GF-D8 (cell line): ENCODE data around the gene ATCAY.

Experiments
- DNase-seq: peaks from one replicate; lab custom pipeline; 2025; lab: John Stamatoyannopoulos, UW

The ATCAY gene

GRCh38 chr19:3880471-3881271, at the start of gene ATCAY:
TSS of gene ATCAY (plus strand) at chr19:3880685. CDS start at chr19:3885768, 5,083 bp downstream.
- DNase-seq: no peak

- DNase-seq: no peak
Observed at GRCh38 chr19:3831601-3832000, 48.9 kb upstream of the ATCAY start.

GRCh38 chr19:3832001-3832400, 48.5 kb upstream of the ATCAY start:
- DNase-seq: no peak

- no peak for DNase-seq
Observed at GRCh38 chr19:3833578-3834348, 46.7 kb upstream of the ATCAY start.

- no peak for DNase-seq
Observed at GRCh38 chr19:3834349-3835054, 46.0 kb upstream of the ATCAY start.

- no peak for DNase-seq
Observed at GRCh38 chr19:3835055-3835435, 45.4 kb upstream of the ATCAY start.

- DNase-seq: no peak
Observed at GRCh38 chr19:3836887-3837286, 43.6 kb upstream of the ATCAY start.

GRCh38 chr19:3837332-3837731, 43.2 kb upstream of the ATCAY start:
- no peak for DNase-seq

- DNase-seq: no peak
Observed at GRCh38 chr19:3837922-3838321, 42.6 kb upstream of the ATCAY start.

- DNase-seq: no peak
Observed at GRCh38 chr19:3838661-3839060, 41.8 kb upstream of the ATCAY start.

GRCh38 chr19:3839941-3840340, 40.5 kb upstream of the ATCAY start:
- DNase-seq: no peak

GRCh38 chr19:3840804-3841203, 39.7 kb upstream of the ATCAY start:
- no peak for DNase-seq

- no peak for DNase-seq
Observed at GRCh38 chr19:3842948-3843347, 37.5 kb upstream of the ATCAY start.

- DNase-seq: no peak
Observed at GRCh38 chr19:3844596-3844995, 35.9 kb upstream of the ATCAY start.

GRCh38 chr19:3849092-3849491, 31.4 kb upstream of the ATCAY start:
- DNase-seq: no peak

- no peak for DNase-seq
Observed at GRCh38 chr19:3849787-3850186, 30.7 kb upstream of the ATCAY start.

GRCh38 chr19:3850320-3850972, 30.0 kb upstream of the ATCAY start:
- no peak for DNase-seq

GRCh38 chr19:3851254-3852176, 29.0 kb upstream of the ATCAY start:
- no peak for DNase-seq

- DNase-seq: no peak
Observed at GRCh38 chr19:3852177-3852511, 28.3 kb upstream of the ATCAY start.

- DNase-seq: no peak
Observed at GRCh38 chr19:3852614-3853254, 27.8 kb upstream of the ATCAY start.

- no peak for DNase-seq
Observed at GRCh38 chr19:3855320-3855719, 25.2 kb upstream of the ATCAY start.
